HG03039 (cell line): ENCODE data around the gene LAMTOR3.
"Not testable (repeated sequence)": the region's sequence is repeated elsewhere in the genome, so short reads cannot be mapped to it uniquely, and the experiment has no call there.

Experiments
- ATAC-seq: cut with Tn5 transposase; IDR thresholded peaks from one replicate; pipeline ENCODE4 v1.9.1; 2021; ENCODE audit warnings: mild to moderate bottlenecking, moderate library complexity; ENCODE audit not compliant: unreplicated experiment

Gene LAMTOR3

DNA sequence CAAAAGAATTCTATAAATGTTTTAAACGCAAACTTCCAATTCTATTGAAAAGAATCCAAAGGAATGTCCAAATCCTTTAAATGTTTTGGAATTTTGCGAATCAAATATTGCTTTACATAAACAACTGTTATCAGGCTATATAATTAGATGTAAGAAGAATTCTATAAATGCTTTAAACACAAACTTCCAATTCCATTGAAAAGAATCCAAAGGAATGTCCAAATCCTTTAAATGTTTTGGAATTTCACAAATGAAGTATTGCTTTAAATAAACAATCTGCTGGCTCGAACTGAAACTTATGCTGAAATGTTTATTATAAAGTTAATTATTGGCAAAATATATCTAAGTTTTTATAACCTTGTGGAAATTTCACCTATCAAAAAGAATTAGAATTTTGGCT lies 61.5 kb downstream of the LAMTOR3 start:
- ATAC-seq = no peak

- ATAC-seq = no peak
Measured at GRCh38 chr4:99832321-99832720, 61.9 kb downstream of the LAMTOR3 start.

DNA sequence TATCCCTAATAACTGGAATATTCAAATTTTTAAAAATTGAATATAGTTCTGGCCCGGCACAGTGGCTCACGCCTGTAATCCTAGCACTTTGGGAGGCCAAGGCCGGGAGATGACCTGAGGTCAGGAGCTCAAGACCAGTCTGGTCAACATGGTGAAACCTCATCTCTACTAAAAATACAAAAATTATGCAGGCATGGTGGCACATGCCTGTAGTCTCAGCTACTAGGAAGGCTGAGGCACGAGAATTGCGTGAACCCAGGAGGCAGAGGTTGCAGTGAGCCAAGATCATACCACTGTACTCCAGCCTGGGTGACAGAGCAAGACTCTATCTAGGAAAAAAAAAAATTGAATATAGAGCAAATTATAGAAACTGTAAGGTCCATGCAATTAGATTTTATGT lies 64.2 kb downstream of the LAMTOR3 start:
- ATAC-seq = not testable (repeated sequence)

- no peak for ATAC-seq
Measured at GRCh38 chr4:99828477-99828876, 65.8 kb downstream of the LAMTOR3 start.
